Naive thymus-derived CD4-positive, alpha-beta T cell (primary cell): ENCODE results near the gene ATP2B2. TPM values are rescaled to one million over a fixed set of nuclear protein-coding genes. Genes with fewer than 3 reads are reported as not detected.

Source experiments
- ATAC-seq: fragments of 150-1000 bp; cut with Tn5 transposase; 2 replicates; pipeline ENCODE4 v1.10.0; 2021; ENCODE audit warnings: mild to moderate bottlenecking, moderate library complexity
- CTCF ChIA-PET: fragments of 350-600 bp; sonication (Branson Sonifier 250); formaldehyde crosslinking; loops from one replicate; lab custom pipeline; 2021; ENCODE audit warnings: antibody characterized with exemption; lab: Charles Lee
- POLR2A ChIA-PET: fragments of 350-600 bp; sonication (Branson Sonifier 250); formaldehyde crosslinking; loops from one replicate; lab custom pipeline; 2021; ENCODE audit warnings: antibody characterized with exemption, inconsistent platforms; lab: Charles Lee
- DNase-seq, 9 donors: peaks; one replicate each; pipeline versions ENCODE4 v3.0.0 to v3.0.0-alpha.2; 2020 to 2022; ENCODE audit warnings: mixed read lengths in 1 of 9
- H3K27ac ChIP-seq: one replicate; pipeline ENCODE4 v1.7.0; 2013; ENCODE audit warnings: mild to moderate bottlenecking, low read depth, low read length, moderate library complexity
- H3K27me3 ChIP-seq, 2 donors: one replicate each; pipeline ENCODE4 v1.7.0; 2013; ENCODE audit warnings: low read length in 2 of 2, mild to moderate bottlenecking in 2 of 2, moderate library complexity in 2 of 2; ENCODE audit not compliant: control insufficient read depth in 2 of 2, insufficient read depth in 2 of 2
- H3K36me3 ChIP-seq, 3 experiments: 1 replicate in 2 of 3; 2 replicates in 1 of 3; pipeline ENCODE4 v1.7.0; 2013; ENCODE audit warnings: low read length in 3 of 3, mild to moderate bottlenecking in 3 of 3, moderate library complexity in 1 of 3; ENCODE audit not compliant: insufficient read depth in 3 of 3, control insufficient read depth in 2 of 3
- H3K4me1 ChIP-seq, 2 donors: one replicate each; pipeline ENCODE4 v1.7.0; 2013; ENCODE audit warnings: low read length in 2 of 2, mild to moderate bottlenecking in 2 of 2, moderate library complexity in 1 of 2; ENCODE audit not compliant: control insufficient read depth in 2 of 2, insufficient read depth in 2 of 2
- H3K4me3 ChIP-seq: 2 replicates; pipeline ENCODE4 v1.7.0; 2013; ENCODE audit warnings: mild to moderate bottlenecking, low read length
- H3K9me3 ChIP-seq, 3 experiments: 1 replicate in 2 of 3; 2 replicates in 1 of 3; pipeline ENCODE4 v1.7.0; 2013; ENCODE audit warnings: low read length in 3 of 3; ENCODE audit not compliant: control insufficient read depth in 2 of 3
- H3K27ac Mint-ChIP-seq, 9 donors: one replicate each; pipeline ENCODE4 v1.8.0; 2020 to 2022; ENCODE audit warnings: mixed read lengths in 9 of 9, mild to moderate bottlenecking in 8 of 9, moderate library complexity in 5 of 9, inconsistent platforms in 2 of 9
- H3K27me3 Mint-ChIP-seq, 5 donors: one replicate each; pipeline ENCODE4 v1.8.0; 2021 to 2022; ENCODE audit warnings: mixed read lengths in 5 of 5, mild to moderate bottlenecking in 1 of 5
- H3K36me3 Mint-ChIP-seq, 5 donors: one replicate each; pipeline ENCODE4 v1.8.0; 2020 to 2022; ENCODE audit warnings: mixed read lengths in 5 of 5, mild to moderate bottlenecking in 3 of 5, inconsistent platforms in 1 of 5
- H3K4me1 Mint-ChIP-seq, 7 donors: one replicate each; pipeline ENCODE4 v1.8.0; 2020 to 2022; ENCODE audit warnings: mixed read lengths in 7 of 7, mild to moderate bottlenecking in 3 of 7, inconsistent platforms in 1 of 7
- H3K4me3 Mint-ChIP-seq, 10 donors: one replicate each; pipeline ENCODE4 v1.8.0; 2020 to 2022; ENCODE audit warnings: mild to moderate bottlenecking in 10 of 10, mixed read lengths in 10 of 10, moderate library complexity in 6 of 10, inconsistent platforms in 2 of 10
- H3K9me3 Mint-ChIP-seq, 11 donors: one replicate each; pipeline ENCODE4 v1.8.0; 2020 to 2022; ENCODE audit warnings: mixed read lengths in 11 of 11, mild to moderate bottlenecking in 4 of 11, inconsistent platforms in 1 of 11, moderate library complexity in 1 of 11
- intact Hi-C, 2 donors: fragments of 100-400 bp; cut with micrococcal nuclease; formaldehyde crosslinking; loops; one replicate each; pipeline ENCODE4 v1.15.1; 2023
- polyA plus RNA-seq, 2 donors: library from polyadenylated mRNA; unstranded; fragments of 300-500 nt; fragmentation: Illumina TruSeq; gene quantifications; one replicate each; pipeline ENCODE4 v1.2.3, GENCODE V29; 2021
- total RNA-seq, 6 experiments: library from RNA in 5 of 6; stranded (reverse) in 5 of 6; gene quantifications; 1 replicate in 5 of 6; 2 replicates in 1 of 6; pipeline ENCODE4 v1.2.3 and lab custom pipeline; 2021 to 2026

ATP2B2 gene
- total and polyA plus RNA-seq, 7 experiments from 2014 or later: not detected

DNA sequence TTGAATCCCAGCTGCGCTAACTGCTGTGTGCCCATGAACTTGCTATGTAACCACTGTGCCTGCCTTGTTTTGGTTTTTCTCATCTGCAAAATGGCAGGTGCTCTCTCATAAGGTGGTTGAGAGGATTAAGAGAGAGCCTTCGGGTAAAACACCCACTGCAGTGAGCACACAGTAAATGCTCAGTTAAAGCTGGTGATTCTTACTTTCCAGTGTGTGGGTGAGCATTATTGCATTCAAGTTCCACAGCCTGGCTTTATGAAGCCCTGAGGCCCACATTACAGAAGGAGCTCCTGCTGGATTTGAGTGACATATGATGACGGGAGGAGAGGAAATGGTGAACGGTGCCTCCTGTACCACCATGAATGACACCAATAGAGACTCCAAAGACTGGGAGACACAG lies 101.0 kb downstream of the ATP2B2 start:
- Mint-ChIP-seq H3K4me1 (peaks cover 0 to 1% (median 0%) of the 10 kb centered on the region in 7 donors), H3K36me3 (no peaks in the 10 kb centered on the region), H3K27ac (no peak overlapping the region), H3K4me3 (no peak overlapping the region), H3K27me3 (no peaks in the 10 kb centered on the region), H3K9me3 (no peaks in the 10 kb centered on the region)
- Histone ChIP-seq H3K9me3 (no peaks in the 10 kb centered on the region), H3K27me3 (no peaks in the 10 kb centered on the region), H3K36me3 (no peaks in the 10 kb centered on the region), H3K4me3 (no peak overlapping the region), H3K4me1 (no peaks in the 10 kb centered on the region), H3K27ac (no peak overlapping the region)
- ATAC-seq (no peak), DNase-seq (no peak)
- CTCF ChIA-PET: no interaction called here
- POLR2A ChIA-PET: interaction anchor here (0.8 to 1.2 kb wide), 2 partner anchors 9 to 13 kb away, joined by 3 to 4 read pairs; no protein-coding TSS in a partner anchor
- intact Hi-C loops: no loop called here

DNA sequence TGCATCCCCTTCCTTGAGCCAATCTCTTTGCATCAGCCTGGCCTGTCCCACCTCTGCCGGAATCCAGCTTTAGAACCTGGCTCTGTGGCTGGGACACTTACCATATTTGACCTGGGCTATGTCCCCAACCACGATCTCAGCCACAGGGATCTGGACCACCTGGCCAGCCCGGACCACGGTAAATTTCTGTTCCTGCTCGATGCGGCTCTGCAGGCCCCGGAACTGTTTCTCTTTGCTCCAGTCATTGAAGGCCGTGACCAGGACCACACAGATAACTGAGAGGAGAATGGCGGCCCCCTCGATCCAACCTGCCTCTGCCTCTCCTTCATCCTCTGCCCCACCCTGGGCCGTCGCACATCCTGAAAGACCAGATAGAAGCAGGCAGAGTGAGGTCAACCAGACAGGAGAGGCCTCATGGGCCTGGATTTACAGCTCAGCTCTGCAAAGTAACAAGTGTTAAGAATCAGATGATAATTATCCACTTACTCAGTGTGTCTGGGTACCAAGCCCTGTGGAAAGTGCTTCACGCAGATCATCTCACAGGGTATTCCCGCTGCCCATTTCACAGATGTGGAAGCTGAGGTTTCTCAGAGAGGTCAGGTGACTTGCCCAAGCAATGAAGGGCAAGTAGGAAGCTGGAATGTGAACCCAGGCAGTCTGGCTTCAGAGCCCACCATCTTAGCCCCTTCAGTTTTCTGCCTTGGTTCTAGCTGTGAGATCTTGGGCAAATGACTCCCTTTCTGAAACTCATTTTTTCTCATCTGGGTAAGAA lies 103.2 kb downstream of the ATP2B2 start:
- ATAC-seq (no peak), DNase-seq (no peak)
- H3K27me3 Mint-ChIP-seq: no peaks in the 10 kb centered on the region
- Histone ChIP-seq H3K27me3 (no peaks in the 10 kb centered on the region), H3K4me1 (peaks cover 0 to under 1% of the 10 kb centered on the region in 2 donors), H3K9me3 (no peaks in the 10 kb centered on the region), H3K36me3 (no peaks in the 10 kb centered on the region), H3K4me3 (no peak overlapping the region), H3K27ac (no peak overlapping the region)
- ChIA-PET CTCF (no interaction called here), POLR2A (no interaction called here)
- H3K4me1 Mint-ChIP-seq: peaks cover 0 to 14% (median 3%) of the 10 kb centered on the region in 7 donors
- no peak overlapping the region for H3K4me3 Mint-ChIP-seq
- no peaks in the 10 kb centered on the region for H3K9me3 Mint-ChIP-seq
- no peaks in the 10 kb centered on the region for H3K36me3 Mint-ChIP-seq
- peak overlapping the region in 1 of 9 donors; percentile 62 for H3K27ac Mint-ChIP-seq
- intact Hi-C loops: no loop called here

DNA sequence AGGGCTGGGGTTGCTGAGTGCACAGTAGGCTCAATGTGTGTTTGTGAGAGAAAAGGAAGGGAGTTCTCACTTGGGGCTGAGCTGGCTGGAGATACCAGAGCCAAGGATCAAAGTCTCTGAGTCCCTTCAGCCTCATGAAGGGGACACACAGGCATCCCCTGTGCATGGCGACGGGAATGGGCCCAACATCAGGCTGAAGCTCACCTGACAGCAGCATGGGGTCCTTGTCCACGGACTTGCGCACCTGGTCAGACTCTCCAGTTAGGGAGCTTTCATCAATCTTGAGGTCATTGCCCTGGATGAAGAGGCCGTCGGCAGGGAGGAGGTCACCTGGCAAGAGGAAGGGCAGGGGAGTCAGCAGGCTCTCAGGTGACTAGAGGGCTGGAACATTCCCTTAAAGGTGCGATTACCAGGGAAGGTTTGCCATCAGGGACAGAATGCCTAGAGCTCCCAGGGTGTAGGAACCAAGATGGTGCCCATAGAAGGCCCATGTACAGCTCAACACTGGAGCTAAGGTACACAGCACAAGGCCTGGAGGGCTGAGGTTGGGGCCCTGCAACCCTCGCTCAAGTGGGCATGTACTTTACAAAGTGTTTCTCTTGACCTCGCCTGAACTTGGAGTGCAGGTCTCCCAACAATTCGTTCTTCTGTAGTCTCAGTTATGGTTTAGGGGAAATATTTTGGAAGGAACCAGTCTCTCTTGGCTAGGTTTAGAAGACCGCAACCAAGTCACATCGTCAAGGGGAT lies 104.5 kb downstream of the ATP2B2 start:
- Histone ChIP-seq H3K27me3 (no peaks in the 10 kb centered on the region), H3K27ac (no peak overlapping the region), H3K36me3 (no peaks in the 10 kb centered on the region), H3K9me3 (no peaks in the 10 kb centered on the region), H3K4me1 (peaks cover 11 to 13% of the 10 kb centered on the region in 2 donors), H3K4me3 (no peak overlapping the region)
- no peaks in the 10 kb centered on the region for H3K27me3 Mint-ChIP-seq
- H3K36me3 Mint-ChIP-seq: no peaks in the 10 kb centered on the region
- ChIA-PET CTCF (no interaction called here), POLR2A (no interaction called here)
- DNase-seq (no peak), ATAC-seq (no peak)
- intact Hi-C loops: no loop called here
- no peak overlapping the region for H3K4me3 Mint-ChIP-seq
- H3K9me3 Mint-ChIP-seq: no peaks in the 10 kb centered on the region
- H3K4me1 Mint-ChIP-seq: peaks cover 2 to 22% (median 15%) of the 10 kb centered on the region in 7 donors
- peak overlapping the region in 1 of 9 donors; percentile 43 for H3K27ac Mint-ChIP-seq

DNA sequence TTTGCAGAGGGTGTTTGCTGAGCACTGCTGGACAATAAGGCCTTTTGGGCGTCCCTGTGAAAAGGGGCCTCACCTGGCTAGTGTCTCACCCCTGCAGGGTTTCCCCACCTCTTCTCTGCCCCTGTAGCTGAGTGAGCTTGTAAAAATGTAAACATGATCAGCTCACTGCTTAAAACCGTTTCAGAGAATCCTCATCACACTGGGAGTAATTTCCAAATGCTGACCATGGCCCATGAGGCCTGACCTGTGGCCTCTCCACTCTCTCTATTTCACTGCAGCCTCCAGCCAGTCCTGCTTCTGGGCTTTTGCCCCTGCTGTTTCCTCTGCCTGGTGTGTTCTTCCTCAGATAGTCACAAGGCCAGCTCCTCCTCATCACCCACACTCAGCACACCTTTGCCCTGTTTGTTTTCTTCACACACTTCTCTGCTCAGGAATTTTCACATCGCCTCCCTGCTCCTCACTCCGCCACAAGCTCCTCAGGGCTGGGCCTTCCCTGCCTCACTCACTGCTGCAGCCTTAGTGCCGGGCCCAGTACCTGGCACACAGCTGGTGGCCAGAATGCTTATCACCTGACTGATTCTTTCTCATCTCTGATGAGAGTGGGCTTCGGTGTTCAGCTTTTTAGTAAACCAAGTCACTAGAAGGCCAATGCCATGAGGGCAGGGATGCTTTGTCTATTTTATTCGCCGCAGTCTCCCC lies 105.2 kb downstream of the ATP2B2 start:
- DNase-seq (no peak), ATAC-seq (no peak)
- POLR2A ChIA-PET: no interaction called here
- Mint-ChIP-seq H3K4me3 (no peak overlapping the region), H3K36me3 (no peaks in the 10 kb centered on the region), H3K4me1 (peaks cover 6 to 29% (median 23%) of the 10 kb centered on the region in 7 donors), H3K9me3 (no peaks in the 10 kb centered on the region), H3K27ac (no peak overlapping the region), H3K27me3 (no peaks in the 10 kb centered on the region)
- Histone ChIP-seq H3K4me3 (no peak overlapping the region), H3K36me3 (no peaks in the 10 kb centered on the region), H3K4me1 (peaks cover 18 to 19% of the 10 kb centered on the region in 2 donors), H3K9me3 (no peaks in the 10 kb centered on the region), H3K27ac (no peak overlapping the region), H3K27me3 (no peaks in the 10 kb centered on the region)
- intact Hi-C loops: no loop called here
- CTCF ChIA-PET: no interaction called here

DNA sequence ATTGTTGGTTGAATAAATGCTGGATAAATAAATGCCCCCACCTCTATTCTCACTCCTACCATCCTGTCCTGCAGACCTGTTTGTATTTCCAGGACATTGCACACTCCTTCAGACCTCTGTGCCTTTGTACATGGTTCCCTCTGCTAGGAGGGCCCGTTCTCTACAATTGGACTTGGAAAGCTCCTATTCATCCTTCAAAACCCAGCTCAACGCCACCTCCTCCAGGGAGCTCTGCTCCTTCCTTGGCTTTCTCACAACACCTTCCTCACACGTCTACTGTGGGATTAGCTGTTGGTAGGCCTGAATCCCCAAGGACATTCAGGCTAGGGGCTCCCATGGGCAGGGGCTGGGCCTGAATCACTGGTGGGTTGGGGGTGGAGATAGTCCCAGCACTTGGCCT lies 105.8 kb downstream of the ATP2B2 start:
- H3K27ac Mint-ChIP-seq: no peak overlapping the region
- DNase-seq: no peak
- H3K9me3 Mint-ChIP-seq: no peaks in the 10 kb centered on the region
- Histone ChIP-seq H3K36me3 (no peaks in the 10 kb centered on the region), H3K4me3 (no peak overlapping the region), H3K4me1 (peaks cover 24% of the 10 kb centered on the region in 2 donors), H3K27ac (no peak overlapping the region), H3K9me3 (no peaks in the 10 kb centered on the region), H3K27me3 (no peaks in the 10 kb centered on the region)
- POLR2A ChIA-PET: no interaction called here
- CTCF ChIA-PET: no interaction called here
- intact Hi-C loops: no loop called here
- no peak overlapping the region for H3K4me3 Mint-ChIP-seq
- no peak for ATAC-seq
- no peaks in the 10 kb centered on the region for H3K27me3 Mint-ChIP-seq
- no peaks in the 10 kb centered on the region for H3K36me3 Mint-ChIP-seq
- H3K4me1 Mint-ChIP-seq: peaks cover 6 to 34% (median 27%) of the 10 kb centered on the region in 7 donors

DNA sequence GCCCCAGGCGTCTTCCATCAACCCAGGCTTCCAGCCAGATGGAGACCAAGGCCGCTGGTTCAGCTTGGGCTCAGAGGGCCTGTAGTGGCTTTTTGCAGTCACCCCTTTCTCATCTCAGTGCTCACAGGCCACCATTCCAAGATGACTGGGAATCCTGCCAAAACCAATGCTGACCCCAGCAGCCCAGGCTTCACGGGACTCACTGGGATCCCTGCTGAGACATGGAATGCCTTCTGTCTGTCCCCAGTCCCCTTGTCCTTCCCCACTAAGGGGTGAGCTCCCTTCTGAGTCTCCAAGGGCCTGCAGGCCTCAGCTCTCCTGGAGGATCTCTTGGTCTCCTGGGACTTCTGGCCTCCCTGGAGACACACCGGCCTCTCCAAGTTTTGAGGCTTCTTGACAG lies 107.0 kb downstream of the ATP2B2 start:
- intact Hi-C loops: no loop called here
- H3K4me1 Mint-ChIP-seq: peaks cover 6 to 34% (median 27%) of the 10 kb centered on the region in 7 donors
- Histone ChIP-seq H3K9me3 (no peaks in the 10 kb centered on the region), H3K4me1 (peaks cover 25 to 28% of the 10 kb centered on the region in 2 donors), H3K36me3 (no peaks in the 10 kb centered on the region), H3K4me3 (no peak overlapping the region), H3K27me3 (no peaks in the 10 kb centered on the region), H3K27ac (no peak overlapping the region)
- peak overlapping the region in 1 of 9 donors; percentile 47 for H3K27ac Mint-ChIP-seq
- no peak overlapping the region for H3K4me3 Mint-ChIP-seq
- ATAC-seq (no peak), DNase-seq (no peak)
- H3K27me3 Mint-ChIP-seq: no peaks in the 10 kb centered on the region
- POLR2A ChIA-PET: no interaction called here
- CTCF ChIA-PET: no interaction called here
- H3K9me3 Mint-ChIP-seq: no peaks in the 10 kb centered on the region
- H3K36me3 Mint-ChIP-seq: no peaks in the 10 kb centered on the region
